MM.1S (cell line): ENCODE measurements around the gene MFSD2A.
"Not testable (repeated sequence)": the region's sequence is repeated elsewhere in the genome, so short reads cannot be mapped to it uniquely, and the experiment has no call there.

Source experiments
- DNase-seq: peaks from one replicate; pipeline ENCODE4 v3.0.0-alpha.2; 2015
- H2AFZ ChIP-seq: fragments of 300-600 bp; sonication (generic); 2 replicates; pipeline ENCODE4 v1.6.0; 2016; ENCODE audit warnings: antibody characterized with exemption, low read length
- H3F3A ChIP-seq: fragments of 300-600 bp; sonication (generic); 2 replicates; pipeline ENCODE4 v1.6.1; 2016; ENCODE audit warnings: mild to moderate bottlenecking, antibody characterized with exemption, low read length, moderate library complexity, mixed read lengths; ENCODE audit not compliant: insufficient read depth
- H3K27ac ChIP-seq: fragments of 300-600 bp; sonication (generic); 2 replicates; pipeline ENCODE4 v1.5.1; 2016; ENCODE audit warnings: mild to moderate bottlenecking, low read length
- H3K27me3 ChIP-seq: fragments of 300-600 bp; sonication (generic); replicated peaks from 2 replicates; pipeline ENCODE4 v1.6.0; 2016; ENCODE audit warnings: low read length; ENCODE audit not compliant: insufficient read depth
- H3K36me3 ChIP-seq: fragments of 300-600 bp; sonication (generic); replicated peaks from 2 replicates; pipeline ENCODE4 v1.6.1; 2016; ENCODE audit warnings: mild to moderate bottlenecking, low read length, mixed read lengths; ENCODE audit not compliant: insufficient read depth
- H3K4me1 ChIP-seq: fragments of 300-600 bp; sonication (generic); 2 replicates; pipeline ENCODE4 v1.6.1; 2016; ENCODE audit warnings: low read length, mixed read lengths
- H3K4me2 ChIP-seq: fragments of 300-600 bp; sonication (generic); 2 replicates; pipeline ENCODE4 v1.6.0; 2016; ENCODE audit warnings: low read depth, low read length
- H3K4me3 ChIP-seq: fragments of 300-600 bp; sonication (generic); 2 replicates; pipeline ENCODE4 v1.5.1; 2016; ENCODE audit warnings: low read length, mixed read lengths
- H3K79me2 ChIP-seq: fragments of 300-600 bp; sonication (generic); 2 replicates; pipeline ENCODE4 v1.6.1; 2016; ENCODE audit warnings: mixed run types, low read length, mixed read lengths
- H3K9ac ChIP-seq: fragments of 300-600 bp; sonication (generic); 2 replicates; pipeline ENCODE4 v1.6.1; 2016; ENCODE audit warnings: low read length, mixed read lengths
- H3K9me2 ChIP-seq: fragments of 300-600 bp; sonication (generic); replicated peaks from 2 replicates; pipeline ENCODE4 v1.6.1; 2016; ENCODE audit warnings: mild to moderate bottlenecking, low read length, mixed read lengths; ENCODE audit not compliant: insufficient read depth
- H3K9me3 ChIP-seq: fragments of 300-600 bp; sonication (generic); replicated peaks from 2 replicates; pipeline ENCODE4 v1.6.1; 2016; ENCODE audit warnings: mild to moderate bottlenecking, low read length, mixed read lengths; ENCODE audit not compliant: insufficient read depth
- H4K20me1 ChIP-seq: fragments of 300-600 bp; sonication (generic); 2 replicates; pipeline ENCODE4 v1.6.1; 2016; ENCODE audit warnings: mild to moderate bottlenecking, low read length, moderate library complexity, mixed read lengths; ENCODE audit not compliant: insufficient read depth
- CTCF ChIP-seq: fragments of 300-600 bp; sonication (generic); IDR thresholded peaks from 2 replicates; pipeline ENCODE4 v1.5.1; 2016; ENCODE audit warnings: antibody characterized with exemption, low read length, mixed read lengths
- EZH2 ChIP-seq: fragments of 300-600 bp; sonication (generic); optimal IDR thresholded peaks from 2 replicates; pipeline ENCODE3; 2017; ENCODE audit warnings: low read depth, mild to moderate bottlenecking, antibody characterized with exemption, low read length, mixed read lengths
- EZH2phosphoT487 ChIP-seq: fragments of 300-600 bp; sonication (generic); IDR thresholded peaks from 2 replicates; pipeline ENCODE4 v1.6.1; 2018; ENCODE audit warnings: antibody characterized with exemption, low read length

Gene MFSD2A

GRCh38 chr1:40004857-40005256 lies 49.9 kb downstream of the MFSD2A start:
- Histone ChIP-seq H3K9me3 (no peaks in the 10 kb centered on the region), H3K27ac (no peak overlapping the region), H3K9me2 (no peaks in the 10 kb centered on the region), H3K4me2 (no peak overlapping the region), H3K9ac (no peak overlapping the region), H3K79me2 (no peaks in the 10 kb centered on the region), H2AFZ (no peak overlapping the region), H3F3A (peaks cover 23% of the 10 kb centered on the region), H3K4me1 (peaks cover 42% of the 10 kb centered on the region), H3K4me3 (no peak overlapping the region), H3K36me3 (no peaks in the 10 kb centered on the region), H3K27me3 (no peaks in the 10 kb centered on the region), H4K20me1 (no peaks in the 10 kb centered on the region)
- TF ChIP-seq EZH2phosphoT487 (no peak), EZH2 (no peak), CTCF (no peak)
- DNase-seq: no peak

- not testable (repeated sequence) for DNase-seq, H3K27me3 ChIP-seq, H3K4me2 ChIP-seq, H3K27ac ChIP-seq, H2AFZ ChIP-seq, H3K9me2 ChIP-seq, H3K9ac ChIP-seq, H3K36me3 ChIP-seq, H3K4me3 ChIP-seq, H4K20me1 ChIP-seq, H3K9me3 ChIP-seq, H3K79me2 ChIP-seq
- Histone ChIP-seq H3F3A (peaks cover 18% of the 10 kb centered on the region), H3K4me1 (peaks cover 29% of the 10 kb centered on the region)
Observed at GRCh38 chr1:40007481-40008034, 52.6 kb downstream of the MFSD2A start.

GRCh38 chr1:40011198-40011597 lies 56.3 kb downstream of the MFSD2A start:
- Histone ChIP-seq H3K36me3 (no peaks in the 10 kb centered on the region), H3K9ac (no peak overlapping the region), H3K4me2 (no peak overlapping the region), H3K79me2 (no peaks in the 10 kb centered on the region), H3K4me3 (no peak overlapping the region), H3K27me3 (no peaks in the 10 kb centered on the region), H3K4me1 (no peaks in the 10 kb centered on the region), H3K9me3 (no peaks in the 10 kb centered on the region), H2AFZ (no peak overlapping the region), H3K9me2 (no peaks in the 10 kb centered on the region), H4K20me1 (no peaks in the 10 kb centered on the region), H3K27ac (no peak overlapping the region), H3F3A (no peaks in the 10 kb centered on the region)
- TF ChIP-seq EZH2phosphoT487: no peak
- TF ChIP-seq CTCF: no peak
- no peak for TF ChIP-seq EZH2
- no peak for DNase-seq

- Histone ChIP-seq H3K36me3 (no peaks in the 10 kb centered on the region), H3K4me3 (no peak overlapping the region), H4K20me1 (no peaks in the 10 kb centered on the region), H3K27me3 (no peaks in the 10 kb centered on the region), H3K9me3 (no peaks in the 10 kb centered on the region), H3K4me1 (no peaks in the 10 kb centered on the region), H3K9me2 (no peaks in the 10 kb centered on the region), H3K9ac (no peak overlapping the region), H3K4me2 (no peak overlapping the region), H3F3A (no peaks in the 10 kb centered on the region), H2AFZ (no peak overlapping the region), H3K27ac (no peak overlapping the region), H3K79me2 (no peaks in the 10 kb centered on the region)
- TF ChIP-seq EZH2 (no peak), CTCF (no peak), EZH2phosphoT487 (no peak)
- no peak for DNase-seq
Observed at GRCh38 chr1:40014253-40014706, 59.3 kb downstream of the MFSD2A start.
